ENCODE results near the gene PPT2.
"Not testable (repeated sequence)": the region's sequence is repeated elsewhere in the genome, so short reads cannot be mapped to it uniquely, and the experiment has no call there.

GRCh38 chr6:32186151-32186840 is 32.4 kb downstream of the PPT2 start:
- not testable (repeated sequence) for TF ChIP-seq CTCF, POLR2A, POLR2AphosphoS5 (IDR thresholded peaks at IDR 0.05)

Data from gastroesophageal sphincter (tissue), 3 donors.